HG03060 (cell line): Measurements from ENCODE around the gene DUSP9.
"Not testable (repeated sequence)": the region's sequence is repeated elsewhere in the genome, so short reads cannot be mapped to it uniquely, and the experiment has no call there.

ENCODE experiments used
- ATAC-seq: cut with Tn5 transposase; IDR thresholded peaks from one replicate; pipeline ENCODE4 v1.9.1; 2021; ENCODE audit warnings: low read depth, moderate number of reproducible peaks; ENCODE audit not compliant: unreplicated experiment

Gene DUSP9

GRCh38 chrX:153689654-153690465 lies 42.9 kb downstream of the DUSP9 start:
- ATAC-seq = no peak

- no peak for ATAC-seq
Measured at GRCh38 chrX:153690466-153690865, 43.5 kb downstream of the DUSP9 start.

- not testable (repeated sequence) for ATAC-seq
Measured at GRCh38 chrX:153691032-153691827, 44.2 kb downstream of the DUSP9 start.

- no peak for ATAC-seq
Measured at GRCh38 chrX:153692003-153692402, 45.0 kb downstream of the DUSP9 start.

- ATAC-seq = no peak
Measured at GRCh38 chrX:153692611-153693156, 45.7 kb downstream of the DUSP9 start.

GRCh38 chrX:153693216-153694086 lies 46.4 kb downstream of the DUSP9 start:
- ATAC-seq = no peak

- not testable (repeated sequence) for ATAC-seq
Measured at GRCh38 chrX:153694256-153694655, 47.3 kb downstream of the DUSP9 start.

- ATAC-seq = no peak
Measured at GRCh38 chrX:153694687-153695270, 47.8 kb downstream of the DUSP9 start.

GRCh38 chrX:153696100-153696499 lies 49.1 kb downstream of the DUSP9 start:
- ATAC-seq = no peak

GRCh38 chrX:153696538-153696937 lies 49.5 kb downstream of the DUSP9 start:
- not testable (repeated sequence) for ATAC-seq

GRCh38 chrX:153696986-153697722 lies 50.2 kb downstream of the DUSP9 start:
- not testable (repeated sequence) for ATAC-seq

GRCh38 chrX:153697924-153698865 lies 51.2 kb downstream of the DUSP9 start:
- no peak for ATAC-seq

- ATAC-seq = not testable (repeated sequence)
Measured at GRCh38 chrX:153699210-153699783, 52.3 kb downstream of the DUSP9 start.

- ATAC-seq = not testable (repeated sequence)
Measured at GRCh38 chrX:153699784-153700371, 52.9 kb downstream of the DUSP9 start.

- no peak for ATAC-seq
Measured at GRCh38 chrX:153700376-153700945, 53.5 kb downstream of the DUSP9 start.
